ENCODE results near the gene TEX13D. TPM values are rescaled to one million over a fixed set of nuclear protein-coding genes. Genes with fewer than 3 reads are reported as not detected.

The TEX13D gene
- total RNA-seq, 1 donor from 2014 or later, result not detected

GRCh38 chrX:124335598-124335997 lies 3.1 kb downstream of the TEX13D start:
- no peak for DNase-seq (ENCODE audit: low spot score)
- Mint-ChIP-seq H3K36me3 (ENCODE audit: low read depth, unreplicated experiment) (no peaks in the 10 kb centered on the region), H3K27me3 (ENCODE audit: unreplicated experiment) (peaks cover 3% of the 10 kb centered on the region), H3K4me3 (ENCODE audit: unreplicated experiment) (no peak overlapping the region), H3K9me3 (ENCODE audit: unreplicated experiment) (no peaks in the 10 kb centered on the region), H3K4me1 (ENCODE audit: unreplicated experiment) (no peaks in the 10 kb centered on the region), H3K27ac (ENCODE audit: unreplicated experiment) (no peak overlapping the region)
- TF ChIP-seq CTCF (IDR thresholded peaks at IDR 0.05; ENCODE audit: unreplicated experiment), result no peak

GRCh38 chrX:124337916-124338315 lies 5.5 kb downstream of the TEX13D start:
- no peak for TF ChIP-seq CTCF (IDR thresholded peaks at IDR 0.05; ENCODE audit: unreplicated experiment)
- no peaks in the 10 kb centered on the region for H3K36me3 Mint-ChIP-seq (ENCODE audit: low read depth, unreplicated experiment)
- H3K27ac Mint-ChIP-seq (ENCODE audit: unreplicated experiment), result no peak overlapping the region
- H3K4me1 Mint-ChIP-seq (ENCODE audit: unreplicated experiment), result no peaks in the 10 kb centered on the region
- no peaks in the 10 kb centered on the region for H3K9me3 Mint-ChIP-seq (ENCODE audit: unreplicated experiment)
- no peaks in the 10 kb centered on the region for H3K27me3 Mint-ChIP-seq (ENCODE audit: unreplicated experiment)
- H3K4me3 Mint-ChIP-seq (ENCODE audit: unreplicated experiment), result no peak overlapping the region
- DNase-seq (ENCODE audit: low spot score), result no peak

- no peak overlapping the region for H3K27ac Mint-ChIP-seq (ENCODE audit: unreplicated experiment)
- no peak overlapping the region for H3K4me3 Mint-ChIP-seq (ENCODE audit: unreplicated experiment)
- no peaks in the 10 kb centered on the region for H3K4me1 Mint-ChIP-seq (ENCODE audit: unreplicated experiment)
- DNase-seq (ENCODE audit: low spot score), result no peak
- TF ChIP-seq CTCF (IDR thresholded peaks at IDR 0.05; ENCODE audit: unreplicated experiment), result no peak
- no peaks in the 10 kb centered on the region for H3K36me3 Mint-ChIP-seq (ENCODE audit: low read depth, unreplicated experiment)
- no peaks in the 10 kb centered on the region for H3K27me3 Mint-ChIP-seq (ENCODE audit: unreplicated experiment)
- no peaks in the 10 kb centered on the region for H3K9me3 Mint-ChIP-seq (ENCODE audit: unreplicated experiment)
Measured at GRCh38 chrX:124338733-124339514, 6.5 kb downstream of the TEX13D start.

- TF ChIP-seq CTCF (IDR thresholded peaks at IDR 0.05; ENCODE audit: unreplicated experiment), result no peak
- no peaks in the 10 kb centered on the region for H3K36me3 Mint-ChIP-seq (ENCODE audit: low read depth, unreplicated experiment)
- no peaks in the 10 kb centered on the region for H3K4me1 Mint-ChIP-seq (ENCODE audit: unreplicated experiment)
- no peaks in the 10 kb centered on the region for H3K27me3 Mint-ChIP-seq (ENCODE audit: unreplicated experiment)
- DNase-seq (ENCODE audit: low spot score), result no peak
- no peak overlapping the region for H3K27ac Mint-ChIP-seq (ENCODE audit: unreplicated experiment)
- H3K9me3 Mint-ChIP-seq (ENCODE audit: unreplicated experiment), result no peaks in the 10 kb centered on the region
- H3K4me3 Mint-ChIP-seq (ENCODE audit: unreplicated experiment), result no peak overlapping the region
Measured at GRCh38 chrX:124341396-124342132, 9.1 kb downstream of the TEX13D start.

All from endothelial cell (in vitro differentiated cells).